Right lobe of liver (tissue), 6 donors: ENCODE results near the gene MBOAT7. TPM values are rescaled to one million over a fixed set of nuclear protein-coding genes. Genes with fewer than 3 reads are reported as not detected.
A peak's percentile ranks its signal among the peaks of the same experiment; 100 is the strongest.

Source experiments
- ATAC-seq, 4 donors: fragments of 200-7000 bp; cut with Tn5 transposase; one replicate each; pipeline ENCODE4 v1.9.1; 2020; ENCODE audit warnings: mild to moderate bottlenecking in 4 of 4, moderate library complexity in 4 of 4
- DNase-seq, 3 donors: peaks; one replicate each; pipeline ENCODE4 v3.0.0-alpha.2; 2020
- H3K27ac ChIP-seq, 3 donors: fragments of 200-600 bp; one replicate each; pipeline ENCODE4 v1.8.0; 2022
- H3K27me3 ChIP-seq, 2 donors: fragments of 200-600 bp; one replicate each; pipeline ENCODE4 v1.8.0; 2022
- H3K36me3 ChIP-seq, 4 donors: fragments of 200-600 bp; sonication (generic) in 1 of 4; one replicate each; pipeline versions ENCODE4 v1.5.1 to v1.8.0; 2017 to 2022; ENCODE audit warnings: control low read depth in 1 of 4
- H3K4me1 ChIP-seq, 4 donors: fragments of 200-600 bp; sonication (generic) in 1 of 4; one replicate each; pipeline versions ENCODE4 v1.5.1 to v1.8.0; 2017 to 2022; ENCODE audit warnings: control low read depth in 1 of 4
- H3K4me3 ChIP-seq, 3 donors: fragments of 200-600 bp; one replicate each; pipeline ENCODE4 v1.8.0; 2022
- H3K9me3 ChIP-seq, 4 donors: fragments of 200-600 bp; sonication (generic) in 1 of 4; one replicate each; pipeline versions ENCODE4 v1.5.1 to v1.8.0; 2017 to 2022; ENCODE audit warnings: control low read depth in 1 of 4
- CTCF ChIP-seq, 4 donors: fragments of 200-600 bp in 3 of 4; fragments of 450-650 bp in 1 of 4; IDR thresholded peaks; one replicate each; pipeline versions ENCODE4 v1.5.1 to v1.8.0; 2016 to 2022; ENCODE audit warnings: antibody characterized with exemption in 4 of 4, mild to moderate bottlenecking in 2 of 4
- POLR2A ChIP-seq: fragments of 450-650 bp; IDR thresholded peaks from one replicate; pipeline ENCODE4 v1.6.1; 2017; ENCODE audit warnings: antibody characterized with exemption, mild to moderate bottlenecking
- WGBS: methylation state at CpG from one replicate; pipeline ENCODE4 v1.1.6; 2018; ENCODE audit warnings: low coverage, low lambda C conversion rate; ENCODE audit not compliant: insufficient coverage; ENCODE audit errors: missing lambda C conversion rate; 5-methylcytosine and 5-hydroxymethylcytosine counted together
- intact Hi-C, 2 donors: fragments of 100-400 bp; cut with DNase I; formaldehyde crosslinking; loops; one replicate each; pipeline versions ENCODE4 v1.11.2 to v1.14.1; 2022
- long read RNA-seq: library from polyadenylated mRNA; unstranded; transcript quantifications from one replicate; pipeline ENCODE4 v2.0.0, GENCODE V29; 2019
- total RNA-seq, 6 experiments: library from RNA; depleted of rRNA in 2 of 6; stranded (reverse); fragments of >200 nt in 2 of 6; fragmentation: NEBNext Ultra II Directional in 3 of 6; extraction: Animal tissue kit (Norgen Biotek cat#: 25700) in 3 of 6; gene quantifications; one replicate each; pipeline versions ENCODE4 v1.1.0 to v1.2.4, GENCODE V29; 2016 to 2023
- donor health status: DM: no; HTN: yes; CAD: no.
- donor health status: DM: no; HTN: no; CAD: no.
- donor health status: DM: no; HTN: no; CAD: no.
- donor health status: DM: no; HTN: yes; CAD: no.
- donor health status: DM: no; HTN: yes; CAD: no.

The MBOAT7 gene, protein sequence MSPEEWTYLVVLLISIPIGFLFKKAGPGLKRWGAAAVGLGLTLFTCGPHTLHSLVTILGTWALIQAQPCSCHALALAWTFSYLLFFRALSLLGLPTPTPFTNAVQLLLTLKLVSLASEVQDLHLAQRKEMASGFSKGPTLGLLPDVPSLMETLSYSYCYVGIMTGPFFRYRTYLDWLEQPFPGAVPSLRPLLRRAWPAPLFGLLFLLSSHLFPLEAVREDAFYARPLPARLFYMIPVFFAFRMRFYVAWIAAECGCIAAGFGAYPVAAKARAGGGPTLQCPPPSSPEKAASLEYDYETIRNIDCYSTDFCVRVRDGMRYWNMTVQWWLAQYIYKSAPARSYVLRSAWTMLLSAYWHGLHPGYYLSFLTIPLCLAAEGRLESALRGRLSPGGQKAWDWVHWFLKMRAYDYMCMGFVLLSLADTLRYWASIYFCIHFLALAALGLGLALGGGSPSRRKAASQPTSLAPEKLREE
- 10 to 100 TPM; 26.6 to 57.7 (median 32.9) TPM for total RNA-seq
- long read RNA-seq, partial matches to known transcripts = 0 of 6 reads
- long read RNA-seq, other reads (novel, unspliced or antisense) = 5 of 6 reads

- no peak for DNase-seq
- intact Hi-C loops = no loop called here
- peak; percentile 15 to 50 (median 32) for TF ChIP-seq CTCF (IDR thresholded peaks at IDR 0.05)
- TF ChIP-seq POLR2A = peak; percentile 72
- Histone ChIP-seq H3K9me3 (no peaks in the 10 kb centered on the region), H3K27me3 (no peaks in the 10 kb centered on the region), H3K4me3 (peak within 1 kb of the TSS; percentile 89 to 91 (median 90)), H3K27ac (peak within 1 kb of the TSS; percentile 96 to 97 (median 96)), H3K4me1 (peaks cover 0 to 10% (median 3%) of the 10 kb centered on the region in 4 donors), H3K36me3 (peaks cover 0 to 19% (median 10%) of the 10 kb centered on the region in 4 donors)
- WGBS = 0% methylated on average over 34 of the region's 64 CpGs
- ATAC-seq = peak; percentile 0 to 61 (median 24)
Observed at GRCh38 chr19:54189145-54189734, at the start of gene MBOAT7. Gene MBOAT7, minus strand, starts transcription at chr19:54189580. Its CDS starts 1,072 bp downstream, at chr19:54188508.

DNA sequence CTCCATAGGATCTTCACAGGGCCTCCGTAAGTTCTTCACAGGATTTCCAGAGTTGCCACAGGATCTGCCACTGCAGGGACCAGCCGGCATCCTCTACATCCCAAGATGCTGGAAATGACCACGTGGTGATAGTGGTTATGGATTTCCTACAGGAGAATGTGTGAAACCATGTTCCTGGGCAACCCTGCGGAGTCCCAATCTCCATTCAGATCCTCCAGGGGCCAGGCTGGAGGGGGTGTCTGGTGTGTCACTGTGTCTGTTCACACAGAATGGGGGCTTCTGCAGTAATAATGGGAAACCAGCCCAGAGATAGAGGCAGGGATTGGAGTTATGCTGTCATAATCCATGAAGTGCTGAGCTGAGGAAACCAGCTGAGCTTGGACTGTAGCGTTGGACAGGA is 44.6 kb upstream of the MBOAT7 start:
- no peaks in the 10 kb centered on the region for H3K27me3 ChIP-seq
- no peak overlapping the region for H3K4me3 ChIP-seq
- TF ChIP-seq POLR2A (no peak), CTCF (IDR thresholded peaks at IDR 0.05) (no peak)
- H3K27ac ChIP-seq = no peak overlapping the region
- ATAC-seq (no peak), DNase-seq (no peak)
- no peaks in the 10 kb centered on the region for H3K36me3 ChIP-seq
- no peaks in the 10 kb centered on the region for H3K4me1 ChIP-seq
- H3K9me3 ChIP-seq = no peaks in the 10 kb centered on the region
- intact Hi-C loops = loop anchor here (5.0 kb wide), 1 partner anchor 62 kb away; the partner anchor contains the start of gene TMC4 (in 2 of the 2)
- WGBS = 67% methylated on average over 5 of the region's 5 CpGs

GRCh38 chr19:54231077-54231931 is 41.9 kb upstream of the MBOAT7 start:
- TF ChIP-seq CTCF (IDR thresholded peaks at IDR 0.05) (peak; percentile 89 to 97 (median 90)), POLR2A (no peak)
- Histone ChIP-seq H3K4me3 (no peak overlapping the region), H3K27me3 (no peaks in the 10 kb centered on the region), H3K27ac (no peak overlapping the region), H3K36me3 (no peaks in the 10 kb centered on the region), H3K9me3 (no peaks in the 10 kb centered on the region), H3K4me1 (no peaks in the 10 kb centered on the region)
- DNase-seq (peak; percentile 88 to 91 (median 90)), ATAC-seq (peak; percentile 99 to 100 (median 100))
- intact Hi-C loops = loop anchor here (5.0 kb wide), 1 partner anchor 59 kb away; the partner anchor contains the start of gene TMC4 (in 2 of the 2)
- WGBS = 21% methylated on average over 18 of the region's 21 CpGs

DNA sequence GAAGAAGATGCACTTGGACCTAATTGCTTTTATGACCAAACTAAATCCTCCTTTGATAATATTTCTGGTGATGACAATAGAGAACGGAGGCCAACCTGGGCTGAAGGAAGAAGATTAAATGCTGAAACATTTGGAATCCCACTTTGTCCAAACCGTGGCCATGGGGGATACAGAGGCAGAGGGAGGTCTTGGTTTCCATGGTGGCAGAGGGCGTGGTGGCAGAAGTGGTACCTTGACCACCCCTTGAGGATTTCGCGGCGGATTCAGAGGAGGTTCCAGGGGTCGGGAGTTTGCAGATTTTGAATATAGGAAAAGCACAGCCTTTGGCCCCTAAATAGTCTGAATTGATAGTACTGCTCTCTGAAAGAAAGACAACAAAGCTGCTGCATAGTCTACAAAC is 40.7 kb upstream of the MBOAT7 start:
- 63% methylated on average over 5 of the region's 7 CpGs for WGBS
- H3K4me1 ChIP-seq = no peaks in the 10 kb centered on the region
- H3K4me3 ChIP-seq = no peak overlapping the region
- TF ChIP-seq POLR2A (no peak), CTCF (IDR thresholded peaks at IDR 0.05) (no peak)
- no peak for ATAC-seq
- DNase-seq = no peak
- H3K36me3 ChIP-seq = no peaks in the 10 kb centered on the region
- H3K27ac ChIP-seq = no peak overlapping the region
- H3K9me3 ChIP-seq = no peaks in the 10 kb centered on the region
- H3K27me3 ChIP-seq = no peaks in the 10 kb centered on the region
- intact Hi-C loops = loop anchor here (5.0 kb wide), 1 partner anchor 58 kb away; the partner anchor contains the start of gene TMC4 (in 2 of the 2)
